Mucosa of gallbladder (tissue), 1 donor: ENCODE data around the gene C10orf90. TPM values are rescaled to one million over a fixed set of nuclear protein-coding genes. Genes with fewer than 3 reads are reported as not detected.

Experiments used
- DNase-seq: peaks from one replicate; pipeline ENCODE4 v3.0.0-alpha.2; 2020; ENCODE audit warnings: low spot score
- total RNA-seq: library from RNA; stranded (reverse); gene quantifications from one replicate; pipeline ENCODE4 v1.2.1, GENCODE V29; 2021
- donor health status: DM: no; HTN: no; CAD: no.

C10orf90 gene
- total RNA-seq, 1 donor from 2014 or later = 0.20 TPM

- DNase-seq = no peak
These were observed 204.7 kb downstream of the C10orf90 start for GRCh38 chr10:126465771-126466170.

GRCh38 chr10:126463286-126463685 lies 207.2 kb downstream of the C10orf90 start:
- DNase-seq = no peak

- DNase-seq = no peak
These were observed 209.1 kb downstream of the C10orf90 start for GRCh38 chr10:126461289-126461940.

GRCh38 chr10:126459878-126460481 lies 210.5 kb downstream of the C10orf90 start:
- DNase-seq = no peak

- no peak for DNase-seq
These were observed 211.3 kb downstream of the C10orf90 start for GRCh38 chr10:126459032-126459831.

DNA sequence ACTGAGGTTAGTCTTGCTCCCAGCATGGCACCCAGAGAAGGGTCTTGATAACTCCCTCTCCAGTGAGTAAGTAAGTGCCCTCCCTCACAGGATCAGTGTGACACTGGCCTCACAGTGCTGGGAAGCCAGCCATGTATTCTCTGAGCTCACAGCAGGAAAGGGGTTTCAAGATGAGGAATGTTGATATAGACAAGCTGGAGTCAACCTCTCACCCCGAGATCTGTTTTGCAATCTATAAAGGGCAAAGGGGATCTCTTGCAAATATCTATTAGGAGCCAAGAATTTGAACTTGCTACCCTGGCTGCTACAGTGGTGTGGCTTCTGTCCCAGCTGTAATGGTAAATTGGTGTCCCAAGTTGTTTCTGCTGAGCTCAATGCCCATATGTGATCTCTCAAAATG lies 212.0 kb downstream of the C10orf90 start:
- no peak for DNase-seq

GRCh38 chr10:126456632-126457031 lies 213.9 kb downstream of the C10orf90 start:
- no peak for DNase-seq

- no peak for DNase-seq
These were observed 214.6 kb downstream of the C10orf90 start for GRCh38 chr10:126455766-126456405.

DNA sequence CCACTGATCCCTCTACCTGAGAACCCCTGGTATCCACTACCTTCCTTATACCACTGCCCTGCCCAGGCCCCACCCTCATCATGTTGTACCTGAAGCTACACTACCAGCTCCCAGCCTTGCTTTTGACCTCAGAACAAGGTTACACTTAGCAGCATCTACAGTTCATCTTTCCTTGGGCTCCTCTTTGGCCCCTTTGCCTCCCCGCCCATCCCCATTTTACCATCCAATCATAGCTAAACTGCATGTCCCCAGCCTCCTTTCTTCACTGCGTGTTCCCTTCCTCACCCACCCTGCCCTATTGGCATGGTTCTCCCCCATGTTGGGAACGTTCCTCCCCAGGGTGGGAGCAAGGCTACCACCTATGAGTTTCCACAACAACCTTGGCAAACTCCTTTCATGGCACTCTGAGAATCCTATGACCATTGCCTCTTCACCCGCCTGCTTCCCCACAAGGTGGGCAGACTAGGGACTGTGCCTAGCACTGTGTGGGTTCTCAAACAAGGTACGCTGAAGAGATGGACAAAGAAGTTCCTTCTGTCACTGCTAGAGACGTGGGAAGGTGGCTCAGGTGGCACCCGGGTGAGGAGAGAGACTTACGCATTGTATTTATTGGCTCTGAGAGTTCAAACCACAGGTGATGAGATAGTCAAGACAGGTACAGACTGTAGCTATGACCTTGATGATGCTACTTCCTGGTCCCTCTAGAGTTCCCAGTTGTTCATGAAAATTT lies 215.3 kb downstream of the C10orf90 start:
- DNase-seq = no peak

DNA sequence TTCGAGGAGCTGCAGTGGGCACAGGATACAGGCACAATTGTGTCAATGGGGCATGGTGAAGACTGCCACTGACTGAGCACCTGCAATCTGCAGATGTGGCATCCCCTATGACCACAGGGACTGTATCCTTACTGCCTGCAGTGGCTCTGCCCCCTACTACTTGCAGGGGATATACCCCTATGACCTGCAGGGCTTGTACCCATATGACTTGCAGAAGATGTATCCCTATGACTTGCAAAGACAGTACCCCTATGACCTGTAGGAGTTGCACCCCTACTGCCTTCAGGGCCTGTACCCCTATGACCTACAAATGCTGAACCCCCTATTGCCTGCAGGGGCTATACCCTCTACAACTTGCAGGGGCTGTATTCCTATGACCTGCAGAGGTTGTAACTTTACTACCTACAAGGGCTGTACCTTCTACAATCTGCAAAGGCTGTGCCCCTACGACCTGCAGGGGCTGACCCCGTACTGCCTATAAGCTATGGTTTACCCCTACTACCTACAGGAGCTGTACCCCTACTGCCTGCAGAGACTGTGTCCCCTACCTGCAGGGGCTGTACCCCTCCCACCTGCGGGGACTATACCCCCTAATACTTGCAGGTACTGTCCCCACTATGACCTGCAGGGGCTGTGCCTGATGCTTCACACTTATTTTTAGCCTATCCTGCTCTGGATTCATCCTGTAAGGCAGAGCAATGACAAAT lies 216.3 kb downstream of the C10orf90 start:
- DNase-seq = no peak

- DNase-seq = no peak
These were observed 218.2 kb downstream of the C10orf90 start for GRCh38 chr10:126452245-126452644.

DNA sequence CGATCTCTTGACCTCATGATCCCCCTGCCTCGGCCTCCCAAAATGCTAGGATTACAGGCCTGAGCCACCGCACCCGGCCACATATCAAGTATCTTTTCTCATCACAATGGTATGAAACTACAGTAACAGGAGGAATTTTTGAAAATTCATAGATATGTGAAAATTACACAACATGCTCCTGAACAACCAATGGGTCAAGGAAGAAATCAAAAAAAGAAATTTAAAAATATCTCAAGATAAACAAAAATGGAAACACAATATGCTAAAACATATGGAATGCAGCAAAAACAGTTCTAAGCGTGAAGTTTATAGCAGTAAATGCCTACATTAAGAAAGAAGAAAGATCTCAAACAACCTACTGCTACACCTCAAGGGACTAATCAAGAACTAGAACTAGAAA lies 222.4 kb downstream of the C10orf90 start:
- no peak for DNase-seq

- no peak for DNase-seq
These were observed 230.6 kb downstream of the C10orf90 start for GRCh38 chr10:126439942-126440341.

- no peak for DNase-seq
These were observed 232.1 kb downstream of the C10orf90 start for GRCh38 chr10:126438407-126438783.

GRCh38 chr10:126437635-126438406 lies 232.7 kb downstream of the C10orf90 start:
- no peak for DNase-seq

GRCh38 chr10:126434235-126434634 lies 236.3 kb downstream of the C10orf90 start:
- no peak for DNase-seq

GRCh38 chr10:126433351-126433750 lies 237.1 kb downstream of the C10orf90 start:
- no peak for DNase-seq

DNA sequence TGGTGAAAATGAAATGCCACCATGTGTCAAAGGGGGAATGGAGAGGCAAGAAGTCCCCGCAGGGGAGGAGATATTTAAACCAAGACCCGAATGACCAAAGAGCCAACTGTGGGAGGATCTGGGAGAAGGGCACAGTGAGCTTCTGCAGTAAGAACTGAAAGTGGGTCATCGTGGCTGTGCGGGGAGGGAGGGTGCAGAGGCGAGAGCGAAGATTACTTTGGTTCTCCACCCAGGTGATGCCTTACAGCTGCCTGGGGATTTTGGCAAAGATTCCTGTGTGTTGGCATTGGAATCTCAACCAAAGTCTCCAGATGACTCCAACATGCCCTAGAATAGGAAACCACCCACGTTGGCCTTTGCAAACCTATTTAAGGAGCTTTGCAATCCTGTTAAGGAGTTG lies 238.0 kb downstream of the C10orf90 start:
- no peak for DNase-seq

DNA sequence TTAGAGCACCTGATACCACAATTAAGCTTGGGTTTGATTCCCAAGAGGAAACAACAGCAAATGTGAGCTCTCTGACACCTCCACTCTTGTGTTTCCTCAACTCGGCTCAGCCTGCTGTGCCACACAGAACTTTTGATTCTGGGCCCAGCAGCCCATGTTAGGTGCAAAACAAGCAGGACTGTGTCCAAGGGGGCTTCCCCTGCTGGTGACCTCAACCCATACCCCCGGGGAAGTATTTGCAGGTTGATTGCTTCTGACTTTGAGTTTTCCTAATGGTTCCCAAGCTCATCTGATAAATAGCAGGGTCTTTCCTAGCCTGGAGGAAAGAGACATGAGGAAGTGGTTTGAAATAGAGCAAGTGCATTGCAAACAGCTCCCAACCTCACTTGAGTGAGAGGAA lies 238.7 kb downstream of the C10orf90 start:
- DNase-seq = no peak

GRCh38 chr10:126430512-126430911 lies 240.0 kb downstream of the C10orf90 start:
- DNase-seq = no peak
